ENCODE data around the gene IRX1. TPM values are rescaled to one million over a fixed set of nuclear protein-coding genes. Genes with fewer than 3 reads are reported as not detected.

The IRX1 gene
- polyA plus RNA-seq, 4 donors = not detected

DNA sequence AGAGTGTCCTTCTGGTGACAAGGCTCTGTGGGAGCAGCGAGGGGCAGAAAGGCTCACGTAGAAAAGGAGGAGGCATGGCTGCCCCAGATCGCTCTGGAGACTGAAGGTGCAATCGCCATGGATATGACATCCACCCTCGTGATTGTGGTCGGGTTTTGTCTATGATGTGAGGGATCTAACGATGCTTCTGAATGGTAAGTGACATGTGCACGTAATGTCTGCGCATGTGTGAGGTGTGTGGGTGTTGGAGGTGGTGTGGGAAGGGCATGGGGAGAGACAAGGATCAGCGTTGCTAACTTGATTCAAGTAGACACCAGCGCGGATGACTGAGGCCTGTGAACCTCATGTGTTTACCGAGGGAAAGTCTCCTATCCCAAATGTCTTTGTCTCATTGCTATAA is 20.2 kb downstream of the IRX1 start:
- WGBS, 3 donors = 78 to 87% (median 86%) methylated on average over 13 of the region's 13 CpGs
- Histone ChIP-seq H3K9me3 (ENCODE audit: control insufficient read depth in 2 of 2, insufficient read depth in 1 of 2, low read depth in 1 of 2, low read length in 1 of 2) (no peaks in the 10 kb centered on the region), H3K27me3 (ENCODE audit: control insufficient read depth in 3 of 3, insufficient read depth in 3 of 3, low read length in 3 of 3) (no peaks in the 10 kb centered on the region), H3K27ac (ENCODE audit: low read depth in 1 of 3, low read length in 2 of 3) (no peak overlapping the region), H3K4me1 (ENCODE audit: control insufficient read depth in 3 of 3, insufficient read depth in 2 of 3, low read depth in 1 of 3, low read length in 2 of 3) (no peaks in the 10 kb centered on the region), H3K36me3 (ENCODE audit: control insufficient read depth in 3 of 3, insufficient read depth in 2 of 3, low read depth in 1 of 3, low read length in 3 of 3) (no peaks in the 10 kb centered on the region), H3K4me3 (ENCODE audit: low read depth in 1 of 3, low read length in 3 of 3) (no peak overlapping the region)
- DNase-seq (no peak), FAIRE-seq (no peak)

DNA sequence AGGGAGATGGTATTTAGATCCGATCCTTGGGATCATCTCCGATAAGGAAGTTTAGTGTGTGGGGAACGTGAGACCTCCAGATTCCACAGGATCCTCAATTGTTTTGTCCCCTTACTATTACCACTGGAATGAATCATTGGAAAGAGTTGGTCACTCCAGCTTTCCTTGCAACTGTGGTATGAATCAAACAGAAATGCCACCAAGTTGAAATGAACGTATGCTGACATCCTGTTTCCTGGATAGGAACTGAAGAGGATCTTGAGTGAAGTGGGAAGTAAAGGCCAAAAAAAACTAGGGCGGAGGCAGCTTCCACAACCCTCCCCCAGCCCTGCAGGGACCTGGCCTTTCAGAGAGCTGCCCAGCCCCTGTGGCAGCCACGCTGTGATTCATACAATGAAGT is 23.9 kb downstream of the IRX1 start:
- WGBS, 3 donors = 53 to 69% (median 58%) methylated on average over 6 of the region's 6 CpGs
- no peak for DNase-seq
- no peaks in the 10 kb centered on the region for H3K4me1 ChIP-seq (ENCODE audit: control insufficient read depth in 3 of 3, insufficient read depth in 2 of 3, low read depth in 1 of 3, low read length in 2 of 3)
- FAIRE-seq = no peak
- no peak overlapping the region for H3K4me3 ChIP-seq (ENCODE audit: low read depth in 1 of 3, low read length in 3 of 3)
- no peaks in the 10 kb centered on the region for H3K27me3 ChIP-seq (ENCODE audit: control insufficient read depth in 3 of 3, insufficient read depth in 3 of 3, low read length in 3 of 3)
- H3K27ac ChIP-seq (ENCODE audit: low read depth in 1 of 3, low read length in 2 of 3) = no peak overlapping the region
- H3K9me3 ChIP-seq (ENCODE audit: control insufficient read depth in 2 of 2, insufficient read depth in 1 of 2, low read depth in 1 of 2, low read length in 1 of 2) = no peaks in the 10 kb centered on the region
- H3K36me3 ChIP-seq (ENCODE audit: control insufficient read depth in 3 of 3, insufficient read depth in 2 of 3, low read depth in 1 of 3, low read length in 3 of 3) = no peaks in the 10 kb centered on the region

GRCh38 chr5:3622961-3623360 is 27.3 kb downstream of the IRX1 start:
- FAIRE-seq (no peak), DNase-seq (peak in 1 of 2 donors; percentile 2)
- H3K27me3 ChIP-seq (ENCODE audit: control insufficient read depth in 3 of 3, insufficient read depth in 3 of 3, low read length in 3 of 3) = no peaks in the 10 kb centered on the region
- H3K4me3 ChIP-seq (ENCODE audit: low read depth in 1 of 3, low read length in 3 of 3) = no peak overlapping the region
- WGBS, 3 donors = 53 to 74% (median 54%) methylated on average over 9 of the region's 9 CpGs
- H3K36me3 ChIP-seq (ENCODE audit: control insufficient read depth in 3 of 3, insufficient read depth in 2 of 3, low read depth in 1 of 3, low read length in 3 of 3) = no peaks in the 10 kb centered on the region
- no peak overlapping the region for H3K27ac ChIP-seq (ENCODE audit: low read depth in 1 of 3, low read length in 2 of 3)
- H3K4me1 ChIP-seq (ENCODE audit: control insufficient read depth in 3 of 3, insufficient read depth in 2 of 3, low read depth in 1 of 3, low read length in 2 of 3) = no peaks in the 10 kb centered on the region
- H3K9me3 ChIP-seq (ENCODE audit: control insufficient read depth in 2 of 2, insufficient read depth in 1 of 2, low read depth in 1 of 2, low read length in 1 of 2) = no peaks in the 10 kb centered on the region

GRCh38 chr5:3625626-3626025 is 30.0 kb downstream of the IRX1 start:
- H3K9me3 ChIP-seq (ENCODE audit: control insufficient read depth in 2 of 2, insufficient read depth in 1 of 2, low read depth in 1 of 2, low read length in 1 of 2) = no peaks in the 10 kb centered on the region
- DNase-seq = no peak
- no peak for FAIRE-seq
- no peaks in the 10 kb centered on the region for H3K4me1 ChIP-seq (ENCODE audit: control insufficient read depth in 3 of 3, insufficient read depth in 2 of 3, low read depth in 1 of 3, low read length in 2 of 3)
- no peaks in the 10 kb centered on the region for H3K36me3 ChIP-seq (ENCODE audit: control insufficient read depth in 3 of 3, insufficient read depth in 2 of 3, low read depth in 1 of 3, low read length in 3 of 3)
- no peak overlapping the region for H3K27ac ChIP-seq (ENCODE audit: low read depth in 1 of 3, low read length in 2 of 3)
- H3K4me3 ChIP-seq (ENCODE audit: low read depth in 1 of 3, low read length in 3 of 3) = no peak overlapping the region
- H3K27me3 ChIP-seq (ENCODE audit: control insufficient read depth in 3 of 3, insufficient read depth in 3 of 3, low read length in 3 of 3) = no peaks in the 10 kb centered on the region
- 77 to 89% (median 88%) methylated on average over 4 of the region's 4 CpGs for WGBS, 3 donors

GRCh38 chr5:3634061-3634460 is 38.4 kb downstream of the IRX1 start:
- Histone ChIP-seq H3K4me3 (ENCODE audit: low read depth in 1 of 3, low read length in 3 of 3) (no peak overlapping the region), H3K27me3 (ENCODE audit: control insufficient read depth in 3 of 3, insufficient read depth in 3 of 3, low read length in 3 of 3) (no peaks in the 10 kb centered on the region), H3K4me1 (ENCODE audit: control insufficient read depth in 3 of 3, insufficient read depth in 2 of 3, low read depth in 1 of 3, low read length in 2 of 3) (no peaks in the 10 kb centered on the region), H3K9me3 (ENCODE audit: control insufficient read depth in 2 of 2, insufficient read depth in 1 of 2, low read depth in 1 of 2, low read length in 1 of 2) (no peaks in the 10 kb centered on the region), H3K27ac (ENCODE audit: low read depth in 1 of 3, low read length in 2 of 3) (no peak overlapping the region), H3K36me3 (ENCODE audit: control insufficient read depth in 3 of 3, insufficient read depth in 2 of 3, low read depth in 1 of 3, low read length in 3 of 3) (no peaks in the 10 kb centered on the region)
- no peak for DNase-seq
- 94 to 95% (median 94%) methylated on average over 7 of the region's 7 CpGs for WGBS, 3 donors
- no peak for FAIRE-seq

DNA sequence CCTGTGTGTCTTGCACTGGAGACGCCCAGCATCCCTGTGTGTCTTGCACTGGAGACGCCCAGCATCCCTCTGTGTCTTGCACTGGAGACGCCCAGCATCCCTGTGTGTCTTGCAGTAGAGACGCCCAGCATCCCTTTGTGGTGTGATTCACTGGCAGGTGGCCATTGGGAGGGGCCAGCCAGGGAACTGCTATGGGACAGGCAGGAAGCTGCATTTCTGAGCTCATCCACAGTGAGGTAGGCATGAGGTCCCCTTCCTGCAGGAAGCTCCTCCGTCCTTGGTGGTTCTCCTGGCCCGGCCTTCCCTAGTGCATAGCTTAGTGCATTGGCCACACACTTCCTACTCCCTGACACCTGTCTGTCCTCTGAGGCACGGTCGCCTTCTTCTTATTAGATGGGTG is 43.5 kb downstream of the IRX1 start:
- Histone ChIP-seq H3K4me3 (ENCODE audit: low read depth in 1 of 3, low read length in 3 of 3) (no peak overlapping the region), H3K4me1 (ENCODE audit: control insufficient read depth in 3 of 3, insufficient read depth in 2 of 3, low read depth in 1 of 3, low read length in 2 of 3) (no peaks in the 10 kb centered on the region), H3K36me3 (ENCODE audit: control insufficient read depth in 3 of 3, insufficient read depth in 2 of 3, low read depth in 1 of 3, low read length in 3 of 3) (no peaks in the 10 kb centered on the region), H3K9me3 (ENCODE audit: control insufficient read depth in 2 of 2, insufficient read depth in 1 of 2, low read depth in 1 of 2, low read length in 1 of 2) (no peaks in the 10 kb centered on the region), H3K27me3 (ENCODE audit: control insufficient read depth in 3 of 3, insufficient read depth in 3 of 3, low read length in 3 of 3) (no peaks in the 10 kb centered on the region), H3K27ac (ENCODE audit: low read depth in 1 of 3, low read length in 2 of 3) (no peak overlapping the region)
- no peak for FAIRE-seq
- no peak for DNase-seq
- 63 to 74% (median 69%) methylated on average over 6 to 8 of the region's 8 CpGs for WGBS, 3 donors

DNA sequence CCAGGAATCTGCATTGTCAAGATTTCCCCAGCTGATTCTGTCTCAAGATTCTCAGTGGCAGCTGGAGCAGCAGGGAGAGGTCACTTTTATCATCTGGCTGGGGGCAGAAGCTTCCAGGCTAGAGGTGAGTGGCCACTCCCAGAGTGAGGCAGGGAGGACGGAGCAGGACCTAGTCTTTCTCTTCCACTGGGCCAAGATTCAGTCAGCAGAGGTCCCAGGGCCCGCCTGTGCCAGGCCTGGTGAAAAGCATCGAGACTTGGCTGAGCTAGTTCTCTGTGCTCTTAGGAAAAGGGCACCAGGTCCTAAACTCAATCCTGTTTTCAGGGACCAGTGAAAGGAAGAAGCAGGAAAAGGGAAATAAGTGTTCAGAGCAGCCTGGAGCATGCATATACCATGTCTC is 46.6 kb downstream of the IRX1 start:
- Histone ChIP-seq H3K4me1 (ENCODE audit: control insufficient read depth in 3 of 3, insufficient read depth in 2 of 3, low read depth in 1 of 3, low read length in 2 of 3) (no peaks in the 10 kb centered on the region), H3K27me3 (ENCODE audit: control insufficient read depth in 3 of 3, insufficient read depth in 3 of 3, low read length in 3 of 3) (no peaks in the 10 kb centered on the region), H3K9me3 (ENCODE audit: control insufficient read depth in 2 of 2, insufficient read depth in 1 of 2, low read depth in 1 of 2, low read length in 1 of 2) (no peaks in the 10 kb centered on the region), H3K4me3 (ENCODE audit: low read depth in 1 of 3, low read length in 3 of 3) (no peak overlapping the region), H3K36me3 (ENCODE audit: control insufficient read depth in 3 of 3, insufficient read depth in 2 of 3, low read depth in 1 of 3, low read length in 3 of 3) (no peaks in the 10 kb centered on the region), H3K27ac (ENCODE audit: low read depth in 1 of 3, low read length in 2 of 3) (no peak overlapping the region)
- FAIRE-seq = no peak
- no peak for DNase-seq
- 62 to 83% (median 79%) methylated on average over 3 of the region's 3 CpGs for WGBS, 3 donors

DNA sequence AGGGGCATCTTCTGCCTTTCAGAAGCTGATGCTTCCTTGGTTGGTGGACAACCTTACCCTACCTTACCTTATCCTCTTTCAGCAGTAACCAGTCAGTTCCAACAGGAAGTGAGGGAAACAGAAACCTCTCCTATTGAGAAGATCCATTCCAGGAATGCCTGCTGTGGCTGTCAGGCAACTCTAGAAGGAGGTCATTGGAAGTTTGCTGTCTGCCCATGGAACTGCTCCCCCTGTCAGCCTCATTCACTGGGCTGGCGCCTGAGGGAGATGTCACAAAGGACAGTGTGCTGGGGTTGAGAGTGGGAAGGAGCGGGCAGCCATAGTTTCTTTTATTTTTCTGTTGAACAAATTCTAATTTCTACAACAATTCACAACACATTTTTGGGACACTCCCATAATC is 54.7 kb downstream of the IRX1 start:
- 66 to 93% (median 88%) methylated on average over 2 of the region's 2 CpGs for WGBS, 3 donors
- DNase-seq = no peak
- no peaks in the 10 kb centered on the region for H3K36me3 ChIP-seq (ENCODE audit: control insufficient read depth in 3 of 3, insufficient read depth in 2 of 3, low read depth in 1 of 3, low read length in 3 of 3)
- no peaks in the 10 kb centered on the region for H3K4me1 ChIP-seq (ENCODE audit: control insufficient read depth in 3 of 3, insufficient read depth in 2 of 3, low read depth in 1 of 3, low read length in 2 of 3)
- H3K4me3 ChIP-seq (ENCODE audit: low read depth in 1 of 3, low read length in 3 of 3) = no peak overlapping the region
- no peaks in the 10 kb centered on the region for H3K9me3 ChIP-seq (ENCODE audit: control insufficient read depth in 2 of 2, insufficient read depth in 1 of 2, low read depth in 1 of 2, low read length in 1 of 2)
- FAIRE-seq = no peak
- no peaks in the 10 kb centered on the region for H3K27me3 ChIP-seq (ENCODE audit: control insufficient read depth in 3 of 3, insufficient read depth in 3 of 3, low read length in 3 of 3)
- H3K27ac ChIP-seq (ENCODE audit: low read depth in 1 of 3, low read length in 2 of 3) = no peak overlapping the region

- FAIRE-seq = no peak
- Histone ChIP-seq H3K27me3 (ENCODE audit: control insufficient read depth in 3 of 3, insufficient read depth in 3 of 3, low read length in 3 of 3) (no peaks in the 10 kb centered on the region), H3K4me3 (ENCODE audit: low read depth in 1 of 3, low read length in 3 of 3) (no peak overlapping the region), H3K27ac (ENCODE audit: low read depth in 1 of 3, low read length in 2 of 3) (no peak overlapping the region), H3K36me3 (ENCODE audit: control insufficient read depth in 3 of 3, insufficient read depth in 2 of 3, low read depth in 1 of 3, low read length in 3 of 3) (no peaks in the 10 kb centered on the region), H3K4me1 (ENCODE audit: control insufficient read depth in 3 of 3, insufficient read depth in 2 of 3, low read depth in 1 of 3, low read length in 2 of 3) (no peaks in the 10 kb centered on the region), H3K9me3 (ENCODE audit: control insufficient read depth in 2 of 2, insufficient read depth in 1 of 2, low read depth in 1 of 2, low read length in 1 of 2) (no peaks in the 10 kb centered on the region)
- DNase-seq = no peak
- 74 to 82% (median 76%) methylated on average over 8 of the region's 8 CpGs for WGBS, 3 donors
Measured at GRCh38 chr5:3650868-3651267, 55.2 kb downstream of the IRX1 start.
